Measurements from ENCODE around the gene EPC2. TPM values are rescaled to one million over a fixed set of nuclear protein-coding genes. Genes with fewer than 3 reads are reported as not detected.
"Not testable (repeated sequence)": the region's sequence is repeated elsewhere in the genome, so short reads cannot be mapped to it uniquely, and the experiment has no call there.

EPC2 gene
- total and polyA plus RNA-seq, 2 of the 8 experiments (the other 6 are each of a cell fraction or from before 2014, with no cell fraction given): 16.1 to 25.7 TPM

DNA sequence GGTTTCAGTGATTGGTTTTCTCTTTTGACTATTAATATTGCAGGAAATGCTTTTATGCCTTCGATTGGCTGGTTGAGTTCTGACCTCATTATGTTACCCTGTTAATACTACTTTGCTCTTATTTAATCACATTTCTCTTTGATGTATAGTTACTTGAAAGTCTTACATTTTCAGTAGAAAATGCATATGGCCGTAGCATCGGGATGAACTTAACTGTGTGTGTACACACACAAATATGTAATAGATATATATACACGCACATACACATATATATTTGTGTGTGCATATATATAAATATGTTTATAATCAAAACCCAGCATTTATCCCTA lies 1.6 kb downstream of the EPC2 start:
- Histone ChIP-seq H2BK12ac (ENCODE audit: low read depth, low read length) (no peak overlapping the region), H2BK15ac (ENCODE audit: low read length) (no peak overlapping the region), H3K79me2 (ENCODE audit: control insufficient read depth in 1 of 2, insufficient read depth in 2 of 2, low read length in 2 of 2) (peaks cover 19 to 59% of the 10 kb centered on the region in 2 experiments), H3K36me3 (ENCODE audit: control insufficient read depth in 2 of 4, insufficient read depth in 4 of 4, low read length in 3 of 4) (no peaks in the 10 kb centered on the region), H2BK5ac (ENCODE audit: low read depth, low read length) (no peak overlapping the region), H3K79me1 (ENCODE audit: low read depth, low read length) (no peaks in the 10 kb centered on the region), H2AFZ (ENCODE audit: low read length) (no peak overlapping the region), H4K5ac (ENCODE audit: insufficient read length, low read depth, low read length) (no peak overlapping the region), H3K4me2 (ENCODE audit: insufficient read depth in 1 of 2, low read depth in 2 of 2, low read length in 2 of 2) (peak overlapping the region; percentile 86 to 92), H3K27ac (ENCODE audit: low read depth, low read length) (no peak overlapping the region), H3K23ac (ENCODE audit: insufficient read length) (no peak overlapping the region), H3K9ac (replicated peaks in 1 of 4; ENCODE audit: extremely low read depth in 1 of 4, low read depth in 3 of 4, low read length in 3 of 4) (peak overlapping the region in 2 of 4 experiments; percentile 53 to 68; a peak in 2 of 7 replicates), H3K23me2 (ENCODE audit: low read depth, low read length) (peaks cover 10% of the 10 kb centered on the region; the same call in 1 of the 2 replicates), H3K4ac (replicated peaks; ENCODE audit: insufficient read length, low read depth, low read length) (no peak overlapping the region), H3K9me3 (ENCODE audit: insufficient read depth in 2 of 2, low read depth in 1 of 2, low read length in 1 of 2) (no peaks in the 10 kb centered on the region), H2BK20ac (ENCODE audit: low read length) (no peak overlapping the region), H4K91ac (replicated peaks; ENCODE audit: insufficient read length, low read length) (no peak overlapping the region), H4K8ac (ENCODE audit: extremely low read depth, insufficient read depth, low read length) (no peak overlapping the region), H3K4me1 (replicated peaks in 1 of 4; ENCODE audit: control insufficient read depth in 3 of 4, insufficient read depth in 4 of 4, low read length in 3 of 4) (peaks cover 0 to 4% (median 2%) of the 10 kb centered on the region in 4 experiments; a peak in 3 of 7 replicates), H2BK120ac (replicated peaks; ENCODE audit: low read depth, low read length) (no peak overlapping the region), H3K18ac (ENCODE audit: extremely low read depth, low read length) (no peak overlapping the region), H3K56ac (replicated peaks; ENCODE audit: insufficient read length, low read depth, low read length) (no peak overlapping the region), H3K4me3 (ENCODE audit: extremely low read depth in 1 of 4, insufficient read depth in 2 of 4, low read depth in 3 of 4, low read length in 4 of 4) (peak overlapping the region; percentile 87 to 99 (median 90); a peak in 7 of 8 replicates), H2AK5ac (ENCODE audit: low read depth, low read length) (no peak overlapping the region), H3K27me3 (replicated peaks in 1 of 4; ENCODE audit: control insufficient read depth in 3 of 4, extremely low read depth in 1 of 4, insufficient read depth in 3 of 4, low read length in 3 of 4) (no peaks in the 10 kb centered on the region), H3K14ac (ENCODE audit: insufficient read length) (no peak overlapping the region), H4K20me1 (replicated peaks in 1 of 2; ENCODE audit: control insufficient read depth in 1 of 2, insufficient read depth in 2 of 2, low read length in 2 of 2) (peaks cover 3 to 9% of the 10 kb centered on the region in 2 experiments)
- DNase-seq (ENCODE audit: low read depth in 1 of 2, low spot score in 2 of 2) (no peak), FAIRE-seq (no peak)
- no peak for TF ChIP-seq SRF (IDR thresholded peaks at IDR 0.05; ENCODE audit: low read depth, low read length)
- ChIA-PET POLR2A (ENCODE audit: partially characterized antibody) (interaction anchor here (0.5 to 2.1 kb wide), 7 partner anchors 8 to 74 kb away, joined by 3 to 6 read pairs (median 3); no protein-coding TSS in a partner anchor), CTCF (ENCODE audit: partially characterized antibody) (interaction anchor here (1.7 kb wide), 1 partner anchor 11 kb away, joined by 8 read pairs; no protein-coding TSS in a partner anchor)
- 70% methylated on average over 4 of the region's 4 CpGs; no CpG with 5 or more reads in 1 of the 2 experiments for WGBS, 2 experiments (ENCODE audit: extremely low coverage in 1 of 2, insufficient coverage in 1 of 2, insufficient read length in 1 of 2, insufficient replicate concordance in 2 of 2, low coverage in 1 of 2, low lambda C conversion rate in 2 of 2, missing lambda C conversion rate in 1 of 2)

DNA sequence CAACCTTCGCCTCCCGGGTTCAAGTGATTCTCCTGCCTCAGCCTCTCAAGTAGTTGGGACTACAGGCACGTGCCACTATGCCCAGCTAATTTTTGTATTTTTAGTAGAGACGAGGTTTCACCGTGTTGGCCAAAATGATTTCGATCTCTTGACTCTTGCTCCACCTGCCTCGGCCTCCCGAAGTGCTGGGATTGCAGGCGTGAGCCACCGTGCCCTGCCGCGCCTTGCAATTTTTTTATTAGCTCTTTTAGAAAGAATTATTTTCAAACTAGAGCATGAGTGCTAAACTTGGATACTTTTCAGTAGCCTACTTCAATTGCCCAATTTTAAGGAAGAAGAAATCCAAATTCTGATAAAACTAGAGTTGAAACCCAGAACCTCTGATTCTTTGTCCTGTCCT lies 3.2 kb downstream of the EPC2 start:
- not testable (repeated sequence) for H2AFZ ChIP-seq (ENCODE audit: low read length); H3K4me2 ChIP-seq (ENCODE audit: insufficient read depth in 1 of 2, low read depth in 2 of 2, low read length in 2 of 2); H3K27me3 ChIP-seq (replicated peaks in 1 of 4; ENCODE audit: control insufficient read depth in 3 of 4, extremely low read depth in 1 of 4, insufficient read depth in 3 of 4, low read length in 3 of 4); H3K4me3 ChIP-seq (ENCODE audit: extremely low read depth in 1 of 4, insufficient read depth in 2 of 4, low read depth in 3 of 4, low read length in 4 of 4); H2BK20ac ChIP-seq (ENCODE audit: low read length); DNase-seq (ENCODE audit: low read depth in 1 of 2, low spot score in 2 of 2); H3K23ac ChIP-seq (ENCODE audit: insufficient read length); H3K4me1 ChIP-seq (replicated peaks in 1 of 4; ENCODE audit: control insufficient read depth in 3 of 4, insufficient read depth in 4 of 4, low read length in 3 of 4); H4K5ac ChIP-seq (ENCODE audit: insufficient read length, low read depth, low read length); FAIRE-seq; H2BK12ac ChIP-seq (ENCODE audit: low read depth, low read length); H3K9me3 ChIP-seq (ENCODE audit: insufficient read depth in 2 of 2, low read depth in 1 of 2, low read length in 1 of 2); H3K36me3 ChIP-seq (ENCODE audit: control insufficient read depth in 2 of 4, insufficient read depth in 4 of 4, low read length in 3 of 4); H3K14ac ChIP-seq (ENCODE audit: insufficient read length); H3K79me1 ChIP-seq (ENCODE audit: low read depth, low read length); H2BK120ac ChIP-seq (replicated peaks; ENCODE audit: low read depth, low read length); H4K8ac ChIP-seq (ENCODE audit: extremely low read depth, insufficient read depth, low read length); H3K23me2 ChIP-seq (ENCODE audit: low read depth, low read length); H3K56ac ChIP-seq (replicated peaks; ENCODE audit: insufficient read length, low read depth, low read length); H2BK15ac ChIP-seq (ENCODE audit: low read length); H3K18ac ChIP-seq (ENCODE audit: extremely low read depth, low read length); H2AK5ac ChIP-seq (ENCODE audit: low read depth, low read length); H3K9ac ChIP-seq (replicated peaks in 1 of 4; ENCODE audit: extremely low read depth in 1 of 4, low read depth in 3 of 4, low read length in 3 of 4); H2BK5ac ChIP-seq (ENCODE audit: low read depth, low read length); H3K4ac ChIP-seq (replicated peaks; ENCODE audit: insufficient read length, low read depth, low read length); H4K91ac ChIP-seq (replicated peaks; ENCODE audit: insufficient read length, low read length); H3K27ac ChIP-seq (ENCODE audit: low read depth, low read length)
- Histone ChIP-seq H3K79me2 (ENCODE audit: control insufficient read depth in 1 of 2, insufficient read depth in 2 of 2, low read length in 2 of 2) (peaks cover 24 to 74% of the 10 kb centered on the region in 2 experiments), H4K20me1 (replicated peaks in 1 of 2; ENCODE audit: control insufficient read depth in 1 of 2, insufficient read depth in 2 of 2, low read length in 2 of 2) (peaks cover 8 to 14% of the 10 kb centered on the region in 2 experiments)
- CTCF ChIA-PET (ENCODE audit: partially characterized antibody): interaction anchor here (1.1 to 1.7 kb wide), 2 partner anchors 10 to 26 kb away, joined by 3 to 8 read pairs; no protein-coding TSS in a partner anchor
- POLR2A ChIA-PET (ENCODE audit: partially characterized antibody): interaction anchor here (1.0 kb wide), 1 partner anchor 10 kb away, joined by 4 read pairs; no protein-coding TSS in a partner anchor
- WGBS, 2 experiments (ENCODE audit: extremely low coverage in 1 of 2, insufficient coverage in 1 of 2, insufficient read length in 1 of 2, insufficient replicate concordance in 2 of 2, low coverage in 1 of 2, low lambda C conversion rate in 2 of 2, missing lambda C conversion rate in 1 of 2): 89% methylated on average over 12 of the region's 12 CpGs; no CpG with 5 or more reads in 1 of the 2 experiments

Data from H1 (cell line).